ENCODE measurements around the gene ARHGAP6.

DNA sequence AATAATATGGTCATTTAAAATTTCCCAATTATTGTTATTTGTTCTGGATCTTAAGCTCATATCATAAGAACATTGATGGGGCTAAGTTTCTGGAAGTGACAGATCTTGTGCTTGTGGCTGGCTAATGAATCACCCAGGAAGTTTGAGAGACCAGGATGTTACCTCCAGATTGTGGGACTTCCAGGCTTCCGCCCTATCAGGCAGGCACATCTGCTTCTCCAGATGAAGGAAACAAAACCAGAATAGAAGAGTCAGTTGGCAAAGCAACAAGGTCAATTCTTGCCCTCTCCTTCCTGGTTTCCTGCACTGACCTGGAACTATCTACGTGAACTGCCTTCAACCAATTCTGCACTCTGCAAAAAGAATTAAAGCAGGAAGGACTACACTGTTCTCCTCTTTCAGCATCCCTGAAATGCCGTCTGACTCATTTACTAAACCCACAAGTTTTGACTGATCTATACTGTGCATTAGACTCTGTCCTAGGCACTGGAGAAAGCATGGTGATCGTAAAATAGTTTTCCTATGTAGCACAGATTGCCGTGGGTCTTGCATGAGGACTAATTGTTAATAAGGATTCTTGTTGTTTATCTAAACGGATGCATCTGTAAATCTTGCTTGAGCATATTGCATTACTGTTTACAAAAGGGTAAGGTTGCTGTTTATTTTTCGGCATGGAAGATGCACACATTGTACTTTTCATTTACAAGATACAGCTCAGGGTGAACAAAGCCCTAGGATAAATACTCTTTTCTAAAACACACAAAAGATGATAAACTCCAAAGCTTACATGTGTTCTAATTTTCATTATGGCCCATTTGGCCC is 297.9 kb downstream of the ARHGAP6 start:
- TF ChIP-seq, protein P1, sequence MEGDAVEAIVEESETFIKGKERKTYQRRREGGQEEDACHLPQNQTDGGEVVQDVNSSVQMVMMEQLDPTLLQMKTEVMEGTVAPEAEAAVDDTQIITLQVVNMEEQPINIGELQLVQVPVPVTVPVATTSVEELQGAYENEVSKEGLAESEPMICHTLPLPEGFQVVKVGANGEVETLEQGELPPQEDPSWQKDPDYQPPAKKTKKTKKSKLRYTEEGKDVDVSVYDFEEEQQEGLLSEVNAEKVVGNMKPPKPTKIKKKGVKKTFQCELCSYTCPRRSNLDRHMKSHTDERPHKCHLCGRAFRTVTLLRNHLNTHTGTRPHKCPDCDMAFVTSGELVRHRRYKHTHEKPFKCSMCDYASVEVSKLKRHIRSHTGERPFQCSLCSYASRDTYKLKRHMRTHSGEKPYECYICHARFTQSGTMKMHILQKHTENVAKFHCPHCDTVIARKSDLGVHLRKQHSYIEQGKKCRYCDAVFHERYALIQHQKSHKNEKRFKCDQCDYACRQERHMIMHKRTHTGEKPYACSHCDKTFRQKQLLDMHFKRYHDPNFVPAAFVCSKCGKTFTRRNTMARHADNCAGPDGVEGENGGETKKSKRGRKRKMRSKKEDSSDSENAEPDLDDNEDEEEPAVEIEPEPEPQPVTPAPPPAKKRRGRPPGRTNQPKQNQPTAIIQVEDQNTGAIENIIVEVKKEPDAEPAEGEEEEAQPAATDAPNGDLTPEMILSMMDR (IDR thresholded peaks at IDR 0.05) = no peak
- TF ChIP-seq EP300 (IDR thresholded peaks at IDR 0.05) (no peak), POLR2A (IDR thresholded peaks at IDR 0.05) (no peak), POLR2AphosphoS5 (IDR thresholded peaks at IDR 0.05) (no peak)
